ENCODE results near the gene MMP20. TPM values are rescaled to one million over a fixed set of nuclear protein-coding genes. Genes with fewer than 3 reads are reported as not detected.

MMP20 gene
- total and polyA plus RNA-seq, 2 experiments from 2014 or later: not detected

GRCh38 chr11:102661040-102661439 is 35.9 kb upstream of the MMP20 start:
- Histone ChIP-seq H3K27ac (no peak overlapping the region), H3K9me3 (ENCODE audit: low read depth) (no peaks in the 10 kb centered on the region), H3K27me3 (no peaks in the 10 kb centered on the region), H3K36me3 (no peaks in the 10 kb centered on the region), H3K4me1 (ENCODE audit: low read depth) (no peaks in the 10 kb centered on the region), H3K4me3 (no peak overlapping the region)
- TF ChIP-seq CTCF (IDR thresholded peaks at IDR 0.05; ENCODE audit: low read depth, low read length): no peak
- no peak for DNase-seq (ENCODE audit: low read depth in 1 of 2, low spot score in 1 of 2)

DNA sequence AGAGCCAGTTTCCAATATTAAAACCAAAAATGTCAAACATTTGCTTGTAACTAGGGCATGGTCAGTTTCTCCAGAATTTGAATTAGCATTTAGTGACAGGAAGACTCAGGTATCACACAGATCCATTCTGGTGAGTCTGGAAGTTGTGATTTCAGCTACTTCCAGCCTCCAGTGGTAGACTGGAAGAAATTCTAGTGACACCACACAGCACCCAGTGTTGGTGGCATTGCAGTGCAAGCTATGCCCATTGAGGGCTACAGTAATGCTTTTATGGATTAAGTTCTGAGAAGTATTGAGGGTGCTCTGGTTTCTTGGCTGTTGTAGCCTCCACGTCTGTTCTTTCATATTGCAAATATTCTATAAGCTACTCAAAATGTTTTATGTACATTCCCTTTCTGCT is 31.4 kb upstream of the MMP20 start:
- Histone ChIP-seq H3K27ac (no peak overlapping the region), H3K4me1 (ENCODE audit: low read depth) (no peaks in the 10 kb centered on the region), H3K36me3 (no peaks in the 10 kb centered on the region), H3K27me3 (no peaks in the 10 kb centered on the region), H3K9me3 (ENCODE audit: low read depth) (no peaks in the 10 kb centered on the region), H3K4me3 (no peak overlapping the region)
- DNase-seq (ENCODE audit: low read depth in 1 of 2, low spot score in 1 of 2): no peak
- no peak for TF ChIP-seq CTCF (IDR thresholded peaks at IDR 0.05; ENCODE audit: low read depth, low read length)

GRCh38 chr11:102655547-102655946 is 30.4 kb upstream of the MMP20 start:
- Histone ChIP-seq H3K36me3 (no peaks in the 10 kb centered on the region), H3K4me1 (ENCODE audit: low read depth) (no peaks in the 10 kb centered on the region), H3K27me3 (no peaks in the 10 kb centered on the region), H3K4me3 (no peak overlapping the region), H3K27ac (no peak overlapping the region), H3K9me3 (ENCODE audit: low read depth) (no peaks in the 10 kb centered on the region)
- TF ChIP-seq CTCF (IDR thresholded peaks at IDR 0.05; ENCODE audit: low read depth, low read length): no peak
- no peak for DNase-seq (ENCODE audit: low read depth in 1 of 2, low spot score in 1 of 2)

- DNase-seq (ENCODE audit: low read depth in 1 of 2, low spot score in 1 of 2): no peak
- no peaks in the 10 kb centered on the region for H3K27me3 ChIP-seq
- H3K4me3 ChIP-seq: no peak overlapping the region
- no peaks in the 10 kb centered on the region for H3K4me1 ChIP-seq (ENCODE audit: low read depth)
- no peak overlapping the region for H3K27ac ChIP-seq
- TF ChIP-seq CTCF (IDR thresholded peaks at IDR 0.05; ENCODE audit: low read depth, low read length): no peak
- H3K36me3 ChIP-seq: no peaks in the 10 kb centered on the region
- no peaks in the 10 kb centered on the region for H3K9me3 ChIP-seq (ENCODE audit: low read depth)
Measured at GRCh38 chr11:102654761-102655160, 29.6 kb upstream of the MMP20 start.

DNA sequence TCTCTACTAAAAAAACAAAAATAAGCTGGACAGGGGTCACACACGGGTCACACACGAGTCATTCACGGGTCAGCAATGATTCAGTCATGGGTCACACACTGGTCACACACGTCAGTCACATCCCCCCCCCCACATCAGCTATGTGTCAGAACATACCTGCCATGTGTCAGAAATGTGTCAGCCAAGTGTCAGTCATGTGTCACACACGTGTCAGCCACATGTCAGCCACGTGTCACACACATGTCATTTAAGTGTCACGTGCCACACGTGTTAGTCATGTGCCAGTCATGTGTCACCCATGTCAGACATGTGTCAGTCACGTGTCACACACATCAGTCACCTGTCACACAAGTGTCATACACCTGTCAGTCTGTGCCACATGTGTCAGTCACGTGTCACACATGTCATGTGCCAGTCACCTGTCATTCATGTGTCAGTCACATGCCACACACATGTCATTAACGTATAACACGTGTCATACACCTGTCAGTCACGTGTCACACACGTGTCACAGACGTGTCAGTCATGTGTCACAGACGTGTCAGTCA is 28.7 kb upstream of the MMP20 start:
- no peaks in the 10 kb centered on the region for H3K36me3 ChIP-seq

More for the DNA sequence above, 28.7 kb upstream of the MMP20 start:
- no peaks in the 10 kb centered on the region for H3K9me3 ChIP-seq (ENCODE audit: low read depth)
- no peak for TF ChIP-seq CTCF (IDR thresholded peaks at IDR 0.05; ENCODE audit: low read depth, low read length)
- no peak overlapping the region for H3K27ac ChIP-seq
- H3K27me3 ChIP-seq: no peaks in the 10 kb centered on the region
- DNase-seq (ENCODE audit: low read depth in 1 of 2, low spot score in 1 of 2): no peak
- H3K4me3 ChIP-seq: no peak overlapping the region
- no peaks in the 10 kb centered on the region for H3K4me1 ChIP-seq (ENCODE audit: low read depth)

Data from cardiac muscle cell (in vitro differentiated cells and primary cell).